Activated CD8-positive, alpha-beta memory T cell treated with anti-CD3 and anti-CD28 coated beads for 1 hour (primary cell): ENCODE data around the gene SERGEF.

Source experiments
- DNase-seq, 2 donors: peaks; one replicate each; pipeline ENCODE4 v3.0.0-alpha.2; 2020; ENCODE audit warnings: low read depth in 1 of 2; ENCODE audit errors: extremely low read depth in 1 of 2

Gene SERGEF

GRCh38 chr11:17954395-17955252 is 58.2 kb downstream of the SERGEF start:
- no peak for DNase-seq

GRCh38 chr11:17952487-17952886 is 60.4 kb downstream of the SERGEF start:
- DNase-seq = no peak

GRCh38 chr11:17951685-17952388 is 61.0 kb downstream of the SERGEF start:
- no peak for DNase-seq

GRCh38 chr11:17950644-17951043 is 62.2 kb downstream of the SERGEF start:
- DNase-seq = no peak

- DNase-seq = no peak
These were observed 64.6 kb downstream of the SERGEF start for GRCh38 chr11:17948296-17948695.

GRCh38 chr11:17939542-17939941 is 73.3 kb downstream of the SERGEF start:
- no peak for DNase-seq

- DNase-seq = no peak
These were observed 76.1 kb downstream of the SERGEF start for GRCh38 chr11:17936790-17937189.

- DNase-seq = no peak
These were observed 78.7 kb downstream of the SERGEF start for GRCh38 chr11:17934194-17934593.

- DNase-seq = no peak
These were observed 79.1 kb downstream of the SERGEF start for GRCh38 chr11:17933708-17934107.

- DNase-seq = no peak
These were observed 80.4 kb downstream of the SERGEF start for GRCh38 chr11:17932472-17932871.

- DNase-seq = no peak
These were observed 81.3 kb downstream of the SERGEF start for GRCh38 chr11:17931595-17931994.

- DNase-seq = no peak
These were observed 82.2 kb downstream of the SERGEF start for GRCh38 chr11:17930544-17931125.

- no peak for DNase-seq
These were observed 83.7 kb downstream of the SERGEF start for GRCh38 chr11:17929171-17929570.

- DNase-seq = no peak
These were observed 85.0 kb downstream of the SERGEF start for GRCh38 chr11:17927681-17928343.

- DNase-seq = no peak
These were observed 85.8 kb downstream of the SERGEF start for GRCh38 chr11:17927041-17927440.

GRCh38 chr11:17924713-17925112 is 88.1 kb downstream of the SERGEF start:
- DNase-seq = no peak

- DNase-seq = no peak
These were observed 89.6 kb downstream of the SERGEF start for GRCh38 chr11:17923217-17923616.

- DNase-seq = no peak
These were observed 90.4 kb downstream of the SERGEF start for GRCh38 chr11:17922416-17922788.

- DNase-seq = no peak
These were observed 91.0 kb downstream of the SERGEF start for GRCh38 chr11:17921659-17922415.

- DNase-seq = no peak
These were observed 94.7 kb downstream of the SERGEF start for GRCh38 chr11:17918049-17918605.
